HCT116 (cell line): ENCODE data around the gene STPG1. TPM values are rescaled to one million over a fixed set of nuclear protein-coding genes. Genes with fewer than 3 reads are reported as not detected.

Experiments used
- ATAC-seq: fragments of 200-7000 bp; cut with Tn5 transposase; 2 replicates; pipeline ENCODE4 v1.9.1; 2020; ENCODE audit warnings: mild to moderate bottlenecking, moderate library complexity
- BruUV-seq: library from RNA; stranded (reverse); fragments of 400-500 nt; replicated peaks from 2 replicates; lab custom pipeline; 2021; lab: Mats Ljungman, UMichigan
- CTCF ChIA-PET: fragments of 300-600 bp; sonication (Branson Sonifier 250); formaldehyde crosslinking; loops from one replicate; lab custom pipeline; 2021; ENCODE audit warnings: antibody characterized with exemption; lab: Charles Lee
- POLR2A ChIA-PET: fragments of 300-600, 350-600 bp; sonication (Branson Sonifier 250); formaldehyde crosslinking; loops from one replicate; lab custom pipeline; 2021; ENCODE audit warnings: antibody characterized with exemption; lab: Charles Lee
- RAD21 ChIA-PET, 2 experiments: fragments of 300-600 bp; sonication (Branson Sonifier 250); formaldehyde crosslinking; loops; one replicate each; lab custom pipeline; 2023; ENCODE audit warnings: low total read pairs in 2 of 2; ENCODE audit not compliant: uncharacterized antibody in 2 of 2, unreplicated experiment in 2 of 2, low non-redundant PET in 1 of 2; lab: Charles Lee
- DNase-seq: peaks from one replicate; pipeline ENCODE4 v3.0.0-alpha.2; 2010; ENCODE audit warnings: low read depth, low spot score
- H2AFZ ChIP-seq: fragments of 200-600 bp; shearing (Covaris generic), sonication (generic); 2 replicates; pipeline ENCODE4 v1.6.1; 2017; ENCODE audit warnings: low read depth, mixed run types, mixed read lengths, antibody characterized with exemption, low read length; ENCODE audit not compliant: poor library complexity, severe bottlenecking
- H3K27ac ChIP-seq: 2 replicates; pipeline ENCODE4 v1.5.1; 2012; ENCODE audit warnings: low read depth, low read length
- H3K27me3 ChIP-seq: fragments of 200-600 bp; sonication (generic); 2 replicates; pipeline ENCODE4 v1.6.1; 2016; ENCODE audit warnings: mixed run types, low read length, mixed read lengths; ENCODE audit not compliant: insufficient read depth
- H3K36me3 ChIP-seq, 2 experiments: fragments of 200-500 bp in 1 of 2; fragments of 200-600 bp in 1 of 2; sonication (Bioruptor generic) in 1 of 2; sonication (generic) in 1 of 2; 2 replicates each; pipeline versions ENCODE4 v1.5.1 to v1.6.1; 2014 to 2016; ENCODE audit warnings: low read length in 2 of 2, inconsistent platforms in 1 of 2, mixed read lengths in 1 of 2, mixed run types in 1 of 2; ENCODE audit not compliant: insufficient read depth in 2 of 2, control insufficient read depth in 1 of 2
- H3K4me1 ChIP-seq, 2 experiments: fragments of 200-600 bp in 1 of 2; sonication (generic) in 1 of 2; 2 replicates each; pipeline versions ENCODE4 v1.5.1 to v1.6.1; 2012 to 2017; ENCODE audit warnings: low read length in 2 of 2, inconsistent platforms in 1 of 2, mild to moderate bottlenecking in 1 of 2, mixed read lengths in 1 of 2, mixed run types in 1 of 2, moderate library complexity in 1 of 2; ENCODE audit not compliant: insufficient read depth in 2 of 2, control insufficient read depth in 1 of 2
- H3K4me2 ChIP-seq: fragments of 200-600 bp; sonication (generic); 2 replicates; pipeline ENCODE4 v1.6.1; 2017; ENCODE audit warnings: mixed run types, low read length, mixed read lengths
- H3K4me3 ChIP-seq, 2 experiments: fragments of 200-600 bp in 1 of 2; sonication (generic) in 1 of 2; replicated peaks in 1 of 2; 2 replicates each; pipeline ENCODE4 v1.5.1; 2011 to 2016; ENCODE audit warnings: low read length in 2 of 2, control low read depth in 1 of 2, low read depth in 1 of 2, mild to moderate bottlenecking in 1 of 2, mixed read lengths in 1 of 2, mixed run types in 1 of 2
- H3K79me2 ChIP-seq: fragments of 200-600 bp; sonication (generic); 2 replicates; pipeline ENCODE4 v1.6.1; 2017; ENCODE audit warnings: mild to moderate bottlenecking, mixed run types, low read length, moderate library complexity, mixed read lengths; ENCODE audit not compliant: insufficient read depth
- H3K9ac ChIP-seq: fragments of 200-600 bp; sonication (generic); 2 replicates; pipeline ENCODE4 v1.6.1; 2016; ENCODE audit warnings: low read length, mixed read lengths
- H3K9me2 ChIP-seq: fragments of 200-600 bp; sonication (generic), shearing (Covaris generic); 2 replicates; pipeline ENCODE4 v1.6.1; 2017; ENCODE audit warnings: mixed run types, mild to moderate bottlenecking, moderate library complexity; ENCODE audit not compliant: insufficient read depth
- H3K9me3 ChIP-seq, 2 experiments: fragments of 200-500 bp in 1 of 2; fragments of 200-600 bp in 1 of 2; sonication (Bioruptor generic) in 1 of 2; sonication (generic) in 1 of 2; 2 replicates each; pipeline ENCODE4 v1.6.1; 2014 to 2017; ENCODE audit warnings: low read length in 2 of 2, mixed read lengths in 2 of 2, inconsistent platforms in 1 of 2, low read depth in 1 of 2, mild to moderate bottlenecking in 1 of 2, mixed run types in 1 of 2, moderate library complexity in 1 of 2; ENCODE audit not compliant: control insufficient read depth in 1 of 2, insufficient read depth in 1 of 2
- H4K20me1 ChIP-seq: fragments of 200-600 bp; sonication (generic), shearing (Covaris generic); 2 replicates; pipeline ENCODE4 v1.6.1; 2017; ENCODE audit warnings: mixed run types, mild to moderate bottlenecking, moderate library complexity; ENCODE audit not compliant: insufficient read depth
- CBX3 ChIP-seq: IDR thresholded peaks from 2 replicates; pipeline ENCODE4 v1.6.1; 2012; ENCODE audit warnings: low read depth
- EGR1 ChIP-seq: IDR thresholded peaks from 2 replicates; pipeline ENCODE4 v1.6.1; 2012; ENCODE audit warnings: low read depth
- ELF1 ChIP-seq: IDR thresholded peaks from 2 replicates; pipeline ENCODE4 v1.6.1; 2012; ENCODE audit warnings: low read depth, borderline replicate concordance
- EZH2 ChIP-seq: fragments of 200-600 bp; sonication (generic); IDR thresholded peaks from 2 replicates; pipeline ENCODE4 v1.6.1; 2017; ENCODE audit warnings: antibody characterized with exemption, mixed run types
- EZH2phosphoT487 ChIP-seq: fragments of 200-600 bp; IDR thresholded peaks from 2 replicates; pipeline ENCODE4 v1.6.1; 2018; ENCODE audit warnings: antibody characterized with exemption, borderline replicate concordance
- FOSL1 ChIP-seq: IDR thresholded peaks from 2 replicates; pipeline ENCODE4 v1.6.1; 2012; ENCODE audit warnings: low read depth
- MAX ChIP-seq: IDR thresholded peaks from 2 replicates; pipeline ENCODE4 v1.6.1; 2012
- POLR2A ChIP-seq: IDR thresholded peaks from 2 replicates; pipeline ENCODE4 v1.7.0; 2011; ENCODE audit warnings: borderline replicate concordance; ENCODE audit not compliant: insufficient read depth, insufficient read length; ENCODE audit errors: extremely low read depth
- POLR2AphosphoS5 ChIP-seq: IDR thresholded peaks from 2 replicates; pipeline ENCODE4 v1.6.1; 2011; ENCODE audit warnings: mild to moderate bottlenecking, low read depth, low read length, moderate library complexity
- RAD21 ChIP-seq: IDR thresholded peaks from 2 replicates; pipeline ENCODE4 v1.6.1; 2012; ENCODE audit warnings: low read depth, mild to moderate bottlenecking
- REST ChIP-seq: IDR thresholded peaks from 2 replicates; pipeline ENCODE4 v1.6.1; 2012; ENCODE audit warnings: low read depth
- SIN3A ChIP-seq: IDR thresholded peaks from 2 replicates; pipeline ENCODE4 v1.6.1; 2012; ENCODE audit warnings: low read depth
- SP1 ChIP-seq: IDR thresholded peaks from 2 replicates; pipeline ENCODE4 v1.6.1; 2012; ENCODE audit warnings: low read depth
- TCF7L2 ChIP-seq: IDR thresholded peaks from 2 replicates; pipeline ENCODE4 v1.7.0; 2011; ENCODE audit warnings: borderline replicate concordance, inconsistent platforms; ENCODE audit not compliant: insufficient read depth, insufficient read length; ENCODE audit errors: extremely low read depth
- YY1 ChIP-seq: IDR thresholded peaks from 2 replicates; pipeline ENCODE4 v1.6.1; 2011; ENCODE audit warnings: low read length, low read depth, moderate library complexity, mild to moderate bottlenecking; ENCODE audit not compliant: insufficient replicate concordance; ENCODE audit errors: extremely low read depth
- ZBTB33 ChIP-seq: IDR thresholded peaks from 2 replicates; pipeline ENCODE4 v1.6.1; 2011; ENCODE audit warnings: mild to moderate bottlenecking, low read length, moderate library complexity; ENCODE audit not compliant: insufficient replicate concordance; ENCODE audit errors: extremely low read depth
- ZFX ChIP-seq: fragments of 450-650 bp; IDR thresholded peaks from 2 replicates; pipeline ENCODE4 v1.6.1; 2017
- intact Hi-C: fragments of 100-400 bp; cut with micrococcal nuclease; formaldehyde crosslinking; loops from 2 replicates; pipeline ENCODE4 v1.10.0; 2022
- total RNA-seq: library from RNA; stranded (reverse); gene quantifications from one replicate; pipeline ENCODE4 v1.2.1, GENCODE V29; 2021; ENCODE audit not compliant: unreplicated experiment
- TF ChIP-seq, protein P1 (sequence below), 3 experiments: fragments of 200-600 bp in 1 of 3; sonication (generic) in 1 of 3; IDR thresholded peaks in 2 of 3; conservative IDR thresholded peaks in 1 of 3; 2 replicates each; pipeline ENCODE4 v1.5.1; 2012 to 2017; ENCODE audit warnings: low read depth in 2 of 3, low read length in 2 of 3, antibody characterized with exemption in 1 of 3, borderline replicate concordance in 1 of 3, control low read depth in 1 of 3, mild to moderate bottlenecking in 1 of 3, mixed read lengths in 1 of 3, mixed run types in 1 of 3, moderate library complexity in 1 of 3; ENCODE audit not compliant: insufficient read depth in 1 of 3
- TF ChIP-seq, protein P2 (sequence below): IDR thresholded peaks from 2 replicates; pipeline ENCODE4 v1.6.1; 2012

STPG1 gene
- total RNA-seq, 1 experiment from 2014 or later: 13.4 TPM

- no peak for TF ChIP-seq CBX3
- TF ChIP-seq TCF7L2: no peak
- TF ChIP-seq EGR1: no peak
- TF ChIP-seq POLR2A: no peak
- no peak for TF ChIP-seq EZH2phosphoT487
- TF ChIP-seq ZBTB33: no peak
- TF ChIP-seq RAD21: no peak
- TF ChIP-seq POLR2AphosphoS5: no peak
- no peak for TF ChIP-seq ZFX
- TF ChIP-seq SP1: no peak
- no peak for TF ChIP-seq EZH2
- no peak for TF ChIP-seq YY1
- TF ChIP-seq, protein P1, sequence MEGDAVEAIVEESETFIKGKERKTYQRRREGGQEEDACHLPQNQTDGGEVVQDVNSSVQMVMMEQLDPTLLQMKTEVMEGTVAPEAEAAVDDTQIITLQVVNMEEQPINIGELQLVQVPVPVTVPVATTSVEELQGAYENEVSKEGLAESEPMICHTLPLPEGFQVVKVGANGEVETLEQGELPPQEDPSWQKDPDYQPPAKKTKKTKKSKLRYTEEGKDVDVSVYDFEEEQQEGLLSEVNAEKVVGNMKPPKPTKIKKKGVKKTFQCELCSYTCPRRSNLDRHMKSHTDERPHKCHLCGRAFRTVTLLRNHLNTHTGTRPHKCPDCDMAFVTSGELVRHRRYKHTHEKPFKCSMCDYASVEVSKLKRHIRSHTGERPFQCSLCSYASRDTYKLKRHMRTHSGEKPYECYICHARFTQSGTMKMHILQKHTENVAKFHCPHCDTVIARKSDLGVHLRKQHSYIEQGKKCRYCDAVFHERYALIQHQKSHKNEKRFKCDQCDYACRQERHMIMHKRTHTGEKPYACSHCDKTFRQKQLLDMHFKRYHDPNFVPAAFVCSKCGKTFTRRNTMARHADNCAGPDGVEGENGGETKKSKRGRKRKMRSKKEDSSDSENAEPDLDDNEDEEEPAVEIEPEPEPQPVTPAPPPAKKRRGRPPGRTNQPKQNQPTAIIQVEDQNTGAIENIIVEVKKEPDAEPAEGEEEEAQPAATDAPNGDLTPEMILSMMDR (IDR thresholded peaks at IDR 0.05 in 2 of 3, conservative IDR thresholded peaks at IDR 0.05 in 1 of 3; ENCODE audit: borderline replicate concordance in 1 of 3, insufficient read depth in 1 of 3, low read depth in 2 of 3, low read length in 2 of 3): no peak
- TF ChIP-seq, protein P2, sequence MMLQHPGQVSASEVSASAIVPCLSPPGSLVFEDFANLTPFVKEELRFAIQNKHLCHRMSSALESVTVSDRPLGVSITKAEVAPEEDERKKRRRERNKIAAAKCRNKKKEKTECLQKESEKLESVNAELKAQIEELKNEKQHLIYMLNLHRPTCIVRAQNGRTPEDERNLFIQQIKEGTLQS: no peak
- TF ChIP-seq ELF1: no peak
- no peak for TF ChIP-seq SIN3A
- TF ChIP-seq MAX: no peak
- TF ChIP-seq REST: no peak
- TF ChIP-seq FOSL1: no peak
- intact Hi-C loops: no loop called here
- H3K4me3 ChIP-seq: no peak overlapping the region
- H3K4me1 ChIP-seq: peaks cover 0 to 17% of the 10 kb centered on the region in 2 experiments; a peak in 2 of 4 replicates
- H3K9me2 ChIP-seq: no peaks in the 10 kb centered on the region
- CTCF ChIA-PET: interaction anchor here (0.9 to 3.3 kb wide), 4 partner anchors 9 to 234 kb away, joined by 3 to 22 read pairs (median 4); no protein-coding TSS in a partner anchor
- RAD21 ChIA-PET: no interaction called here
- no peak overlapping the region for H3K9ac ChIP-seq
- POLR2A ChIA-PET: interaction anchor here (0.5 kb wide), 1 partner anchor 185 kb away, joined by 3 read pairs; no protein-coding TSS in a partner anchor
- no peaks in the 10 kb centered on the region for H3K79me2 ChIP-seq
- H3K9me3 ChIP-seq: no peaks in the 10 kb centered on the region
- no peaks in the 10 kb centered on the region for H4K20me1 ChIP-seq
- no peak overlapping the region for H3K4me2 ChIP-seq
- DNase-seq (no peak), ATAC-seq (no peak)
- no peaks in the 10 kb centered on the region for H3K27me3 ChIP-seq
- H3K36me3 ChIP-seq: no peaks in the 10 kb centered on the region
- BruUV-seq: no TSS peak
- H3K27ac ChIP-seq: no peak overlapping the region
- no peak overlapping the region for H2AFZ ChIP-seq
Measured at GRCh38 chr1:24384251-24385090, 29.1 kb downstream of the STPG1 start.
